ENCODE data around the gene UBE2Q1. TPM values are rescaled to one million over a fixed set of nuclear protein-coding genes. Genes with fewer than 3 reads are reported as not detected.

UBE2Q1 gene
- total and polyA plus RNA-seq, 2 experiments from 2014 or later, result 15.5 to 33.0 TPM

DNA sequence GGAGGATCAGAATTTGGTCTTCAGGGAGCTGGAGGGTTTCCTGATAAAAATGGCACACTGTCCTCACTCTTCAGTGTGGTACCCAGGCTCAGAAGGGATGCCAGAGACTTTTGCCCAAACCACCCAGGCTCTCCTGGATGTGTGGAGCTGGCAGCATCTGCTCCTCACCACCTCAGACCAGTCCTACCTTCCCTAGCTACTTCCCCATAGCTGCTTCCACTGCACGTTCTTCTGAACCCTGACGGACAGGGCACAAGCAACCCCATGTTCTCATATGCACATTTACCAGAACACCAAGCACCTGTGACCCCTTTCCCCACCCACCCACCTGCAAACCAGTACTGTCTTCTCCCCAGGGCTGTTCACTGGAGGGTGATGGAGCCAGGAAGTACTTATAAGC is 44.9 kb upstream of the UBE2Q1 start:
- Mint-ChIP-seq H3K4me3 (no peak overlapping the region), H3K36me3 (ENCODE audit: low read depth) (peaks cover 58% of the 10 kb centered on the region), H3K9me3 (no peaks in the 10 kb centered on the region; the same call in 2 of the 3 replicates), H3K27me3 (ENCODE audit: insufficient read depth, low read depth, poor library complexity) (peaks cover 9% of the 10 kb centered on the region), H3K4me1 (peaks cover 38% of the 10 kb centered on the region), H3K27ac (no peak overlapping the region)
- peaks cover 54% of the 10 kb centered on the region for H4K20me1 ChIP-seq (replicated peaks; ENCODE audit: insufficient read depth)
- no peaks in the 10 kb centered on the region for H3F3A ChIP-seq (replicated peaks; ENCODE audit: low read depth)
- H2AFZ ChIP-seq, result no peak overlapping the region
- no peak overlapping the region for H3K4me3 ChIP-seq
- H3K4me1 ChIP-seq (ENCODE audit: insufficient read depth), result peaks cover 20% of the 10 kb centered on the region
- TF ChIP-seq ETS1 (IDR thresholded peaks at IDR 0.05) (no peak), ZNF331 (CRISPR knock-in tag; IDR thresholded peaks at IDR 0.05; ENCODE audit: low read depth) (no peak), EZH2 (IDR thresholded peaks at IDR 0.05; ENCODE audit: low read depth, unreplicated experiment) (no peak), REST (IDR thresholded peaks at IDR 0.05; ENCODE audit: unreplicated experiment) (no peak), CREB1 (CRISPR knock-in tag; IDR thresholded peaks at IDR 0.05; ENCODE audit: low read depth) (no peak), STAT1 (IDR thresholded peaks at IDR 0.05; ENCODE audit: unreplicated experiment) (no peak), POLR2AphosphoS5 (IDR thresholded peaks at IDR 0.05; ENCODE audit: low read depth) (no peak), JUNB (IDR thresholded peaks at IDR 0.05; ENCODE audit: unreplicated experiment) (no peak), EZH2phosphoT487 (IDR thresholded peaks at IDR 0.05; ENCODE audit: unreplicated experiment) (no peak), NANOG (IDR thresholded peaks at IDR 0.05; ENCODE audit: borderline replicate concordance) (no peak)
- TF ChIP-seq, protein P1, sequence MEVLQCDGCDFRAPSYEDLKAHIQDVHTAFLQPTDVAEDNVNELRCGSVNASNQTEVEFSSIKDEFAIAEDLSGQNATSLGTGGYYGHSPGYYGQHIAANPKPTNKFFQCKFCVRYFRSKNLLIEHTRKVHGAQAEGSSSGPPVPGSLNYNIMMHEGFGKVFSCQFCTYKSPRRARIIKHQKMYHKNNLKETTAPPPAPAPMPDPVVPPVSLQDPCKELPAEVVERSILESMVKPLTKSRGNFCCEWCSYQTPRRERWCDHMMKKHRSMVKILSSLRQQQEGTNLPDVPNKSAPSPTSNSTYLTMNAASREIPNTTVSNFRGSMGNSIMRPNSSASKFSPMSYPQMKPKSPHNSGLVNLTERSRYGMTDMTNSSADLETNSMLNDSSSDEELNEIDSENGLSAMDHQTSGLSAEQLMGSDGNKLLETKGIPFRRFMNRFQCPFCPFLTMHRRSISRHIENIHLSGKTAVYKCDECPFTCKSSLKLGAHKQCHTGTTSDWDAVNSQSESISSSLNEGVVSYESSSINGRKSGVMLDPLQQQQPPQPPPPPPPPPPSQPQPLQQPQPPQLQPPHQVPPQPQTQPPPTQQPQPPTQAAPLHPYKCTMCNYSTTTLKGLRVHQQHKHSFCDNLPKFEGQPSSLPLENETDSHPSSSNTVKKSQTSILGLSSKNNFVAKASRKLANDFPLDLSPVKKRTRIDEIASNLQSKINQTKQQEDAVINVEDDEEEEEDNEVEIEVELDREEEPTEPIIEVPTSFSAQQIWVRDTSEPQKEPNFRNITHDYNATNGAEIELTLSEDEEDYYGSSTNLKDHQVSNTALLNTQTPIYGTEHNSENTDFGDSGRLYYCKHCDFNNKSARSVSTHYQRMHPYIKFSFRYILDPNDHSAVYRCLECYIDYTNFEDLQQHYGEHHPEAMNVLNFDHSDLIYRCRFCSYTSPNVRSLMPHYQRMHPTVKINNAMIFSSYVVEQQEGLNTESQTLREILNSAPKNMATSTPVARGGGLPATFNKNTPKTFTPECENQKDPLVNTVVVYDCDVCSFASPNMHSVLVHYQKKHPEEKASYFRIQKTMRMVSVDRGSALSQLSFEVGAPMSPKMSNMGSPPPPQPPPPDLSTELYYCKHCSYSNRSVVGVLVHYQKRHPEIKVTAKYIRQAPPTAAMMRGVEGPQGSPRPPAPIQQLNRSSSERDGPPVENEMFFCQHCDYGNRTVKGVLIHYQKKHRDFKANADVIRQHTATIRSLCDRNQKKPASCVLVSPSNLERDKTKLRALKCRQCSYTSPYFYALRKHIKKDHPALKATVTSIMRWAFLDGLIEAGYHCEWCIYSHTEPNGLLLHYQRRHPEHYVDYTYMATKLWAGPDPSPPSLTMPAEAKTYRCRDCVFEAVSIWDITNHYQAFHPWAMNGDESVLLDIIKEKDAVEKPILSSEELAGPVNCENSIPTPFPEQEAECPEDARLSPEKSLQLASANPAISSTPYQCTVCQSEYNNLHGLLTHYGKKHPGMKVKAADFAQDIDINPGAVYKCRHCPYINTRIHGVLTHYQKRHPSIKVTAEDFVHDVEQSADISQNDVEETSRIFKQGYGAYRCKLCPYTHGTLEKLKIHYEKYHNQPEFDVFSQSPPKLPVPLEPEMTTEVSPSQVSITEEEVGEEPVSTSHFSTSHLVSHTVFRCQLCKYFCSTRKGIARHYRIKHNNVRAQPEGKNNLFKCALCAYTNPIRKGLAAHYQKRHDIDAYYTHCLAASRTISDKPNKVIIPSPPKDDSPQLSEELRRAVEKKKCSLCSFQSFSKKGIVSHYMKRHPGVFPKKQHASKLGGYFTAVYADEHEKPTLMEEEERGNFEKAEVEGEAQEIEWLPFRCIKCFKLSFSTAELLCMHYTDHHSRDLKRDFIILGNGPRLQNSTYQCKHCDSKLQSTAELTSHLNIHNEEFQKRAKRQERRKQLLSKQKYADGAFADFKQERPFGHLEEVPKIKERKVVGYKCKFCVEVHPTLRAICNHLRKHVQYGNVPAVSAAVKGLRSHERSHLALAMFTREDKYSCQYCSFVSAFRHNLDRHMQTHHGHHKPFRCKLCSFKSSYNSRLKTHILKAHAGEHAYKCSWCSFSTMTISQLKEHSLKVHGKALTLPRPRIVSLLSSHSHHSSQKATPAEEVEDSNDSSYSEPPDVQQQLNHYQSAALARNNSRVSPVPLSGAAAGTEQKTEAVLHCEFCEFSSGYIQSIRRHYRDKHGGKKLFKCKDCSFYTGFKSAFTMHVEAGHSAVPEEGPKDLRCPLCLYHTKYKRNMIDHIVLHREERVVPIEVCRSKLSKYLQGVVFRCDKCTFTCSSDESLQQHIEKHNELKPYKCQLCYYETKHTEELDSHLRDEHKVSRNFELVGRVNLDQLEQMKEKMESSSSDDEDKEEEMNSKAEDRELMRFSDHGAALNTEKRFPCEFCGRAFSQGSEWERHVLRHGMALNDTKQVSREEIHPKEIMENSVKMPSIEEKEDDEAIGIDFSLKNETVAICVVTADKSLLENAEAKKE (CRISPR knock-in tag; IDR thresholded peaks at IDR 0.05), result no peak
- TF ChIP-seq, protein P2, sequence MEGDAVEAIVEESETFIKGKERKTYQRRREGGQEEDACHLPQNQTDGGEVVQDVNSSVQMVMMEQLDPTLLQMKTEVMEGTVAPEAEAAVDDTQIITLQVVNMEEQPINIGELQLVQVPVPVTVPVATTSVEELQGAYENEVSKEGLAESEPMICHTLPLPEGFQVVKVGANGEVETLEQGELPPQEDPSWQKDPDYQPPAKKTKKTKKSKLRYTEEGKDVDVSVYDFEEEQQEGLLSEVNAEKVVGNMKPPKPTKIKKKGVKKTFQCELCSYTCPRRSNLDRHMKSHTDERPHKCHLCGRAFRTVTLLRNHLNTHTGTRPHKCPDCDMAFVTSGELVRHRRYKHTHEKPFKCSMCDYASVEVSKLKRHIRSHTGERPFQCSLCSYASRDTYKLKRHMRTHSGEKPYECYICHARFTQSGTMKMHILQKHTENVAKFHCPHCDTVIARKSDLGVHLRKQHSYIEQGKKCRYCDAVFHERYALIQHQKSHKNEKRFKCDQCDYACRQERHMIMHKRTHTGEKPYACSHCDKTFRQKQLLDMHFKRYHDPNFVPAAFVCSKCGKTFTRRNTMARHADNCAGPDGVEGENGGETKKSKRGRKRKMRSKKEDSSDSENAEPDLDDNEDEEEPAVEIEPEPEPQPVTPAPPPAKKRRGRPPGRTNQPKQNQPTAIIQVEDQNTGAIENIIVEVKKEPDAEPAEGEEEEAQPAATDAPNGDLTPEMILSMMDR (conservative IDR thresholded peaks at IDR 0.05; ENCODE audit: low read depth in 2 of 2), result no peak
- H3K4me2 ChIP-seq, result no peak overlapping the region
- no peaks in the 10 kb centered on the region for H3K9me2 ChIP-seq (ENCODE audit: insufficient read depth)
- ATAC-seq, result no peak
- no peaks in the 10 kb centered on the region for H3K27me3 ChIP-seq (ENCODE audit: insufficient read depth)
- no peak for DNase-seq (ENCODE audit: low spot score)
- peaks cover 92% of the 10 kb centered on the region for H3K79me2 ChIP-seq (replicated peaks; ENCODE audit: insufficient read depth)
- H3K27ac ChIP-seq (ENCODE audit: low read depth), result no peak overlapping the region
- H3K36me3 ChIP-seq (ENCODE audit: insufficient read depth), result peaks cover 14% of the 10 kb centered on the region; the same call in 1 of the 2 replicates

Measured in GM23338 (cell line).